ENCODE results near the gene CNOT1.
"Not testable (repeated sequence)": the region's sequence is repeated elsewhere in the genome, so short reads cannot be mapped to it uniquely, and the experiment has no call there.

Gene CNOT1

DNA sequence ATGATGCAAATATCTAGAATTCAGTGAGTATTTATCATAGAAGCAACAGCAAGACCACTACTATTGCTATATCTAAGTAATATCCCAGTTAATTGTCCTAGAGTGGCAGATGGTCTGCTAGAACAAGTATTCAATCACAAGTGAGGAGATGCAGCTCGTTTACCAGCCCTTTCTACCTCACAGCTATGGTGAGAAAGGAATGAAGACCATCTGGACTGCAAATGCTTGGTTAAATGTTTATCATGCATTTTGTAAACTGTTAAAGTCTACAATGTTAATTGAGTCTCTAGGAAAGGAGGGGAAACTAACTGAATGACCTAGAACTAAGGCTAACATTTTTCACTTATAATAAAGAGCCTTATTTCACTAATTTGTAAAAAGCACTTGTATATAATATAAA is 52.5 kb downstream of the CNOT1 start:
- DNase-seq: no peak

DNA sequence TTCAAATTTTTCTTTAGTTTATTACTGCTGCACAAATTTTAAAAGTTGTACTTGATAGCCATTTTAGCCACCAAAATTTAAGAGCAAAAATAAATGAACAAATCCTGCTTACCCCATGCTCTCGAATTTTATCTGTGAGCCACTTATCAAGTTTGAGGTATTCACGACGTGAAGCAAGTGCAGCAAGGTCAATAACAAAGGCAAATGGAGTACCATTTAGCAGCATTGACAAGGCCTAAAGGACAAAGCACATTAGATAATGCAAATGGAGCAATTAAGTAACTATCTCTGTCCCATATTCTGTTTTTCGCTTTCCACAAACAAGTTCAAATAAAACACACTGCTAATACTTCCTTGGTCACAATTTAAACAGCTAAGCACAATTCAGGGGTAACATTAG is 54.7 kb downstream of the CNOT1 start:
- DNase-seq: no peak

DNA sequence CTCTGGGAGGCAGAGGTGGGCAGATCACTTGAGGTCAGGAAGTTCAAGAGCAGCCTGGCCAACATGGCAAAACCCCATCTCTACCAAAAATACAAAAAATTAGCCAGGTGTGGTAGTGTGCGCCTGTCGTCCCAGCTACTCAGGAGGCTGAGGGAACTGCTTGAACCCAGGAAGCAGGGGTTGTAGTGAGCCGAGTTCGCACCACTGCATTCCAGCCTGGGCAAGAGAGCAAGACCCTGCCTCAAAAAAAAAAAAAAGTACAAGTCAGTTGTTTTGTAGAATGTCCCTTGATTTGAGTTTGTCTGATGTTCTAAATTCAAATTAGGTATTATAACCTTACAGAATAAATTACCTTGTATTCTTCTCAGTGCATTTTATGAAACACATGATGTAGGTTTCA is 63.9 kb downstream of the CNOT1 start:
- DNase-seq: not testable (repeated sequence)

DNA sequence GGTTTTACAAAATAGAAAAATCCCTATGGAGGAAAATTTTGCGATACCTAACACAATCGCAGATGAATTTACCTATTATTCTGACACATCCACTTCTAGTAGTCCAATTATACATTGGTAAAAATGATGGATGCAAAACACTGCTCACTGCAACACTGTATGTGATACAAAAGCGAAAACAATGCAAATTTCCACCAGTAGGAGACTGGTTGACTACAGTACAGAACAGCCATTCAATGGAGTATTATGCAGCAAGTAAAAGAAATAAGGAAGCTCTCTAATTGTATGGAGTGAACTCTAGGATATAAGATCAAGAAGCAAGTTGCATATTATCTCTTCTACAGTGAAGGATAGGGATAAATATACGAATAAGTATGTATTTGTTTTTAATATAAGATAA is 65.9 kb downstream of the CNOT1 start:
- no peak for DNase-seq

DNA sequence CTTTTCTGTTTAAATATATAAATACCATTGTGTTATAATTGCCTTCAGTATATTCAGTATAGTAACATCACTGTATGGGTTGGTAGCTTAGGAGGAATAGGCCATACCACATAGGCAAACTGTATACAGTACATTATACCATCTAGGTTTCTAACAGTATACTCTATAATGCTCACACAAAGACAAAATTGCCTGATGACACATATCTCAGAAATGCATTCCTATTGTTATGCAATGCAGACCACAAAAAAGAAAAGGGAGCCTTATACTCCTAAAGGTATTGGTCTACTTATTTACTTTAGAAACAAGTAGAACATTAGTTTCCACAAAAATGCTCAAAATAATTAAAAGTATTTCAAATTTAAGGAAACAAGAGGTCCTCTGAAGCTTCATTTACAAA is 66.4 kb downstream of the CNOT1 start:
- DNase-seq: no peak

DNA sequence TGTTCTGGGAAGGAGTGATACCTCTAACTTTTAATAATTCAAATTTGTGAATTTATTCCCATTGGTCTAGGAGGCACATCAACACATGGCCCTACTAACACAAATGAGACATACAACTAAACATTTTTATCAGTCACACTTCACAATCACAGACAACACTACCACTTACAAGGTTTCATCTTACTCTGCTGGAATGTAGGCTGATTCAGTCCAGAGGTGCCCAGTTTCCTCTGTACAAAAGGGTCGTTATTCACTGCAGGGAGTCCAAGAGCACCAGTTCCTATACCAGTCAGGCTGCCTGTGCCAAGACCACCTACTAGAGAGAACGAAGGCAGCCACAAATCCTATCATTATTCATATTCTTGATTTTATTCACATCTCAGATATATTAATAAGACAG is 72.9 kb downstream of the CNOT1 start:
- no peak for DNase-seq

DNA sequence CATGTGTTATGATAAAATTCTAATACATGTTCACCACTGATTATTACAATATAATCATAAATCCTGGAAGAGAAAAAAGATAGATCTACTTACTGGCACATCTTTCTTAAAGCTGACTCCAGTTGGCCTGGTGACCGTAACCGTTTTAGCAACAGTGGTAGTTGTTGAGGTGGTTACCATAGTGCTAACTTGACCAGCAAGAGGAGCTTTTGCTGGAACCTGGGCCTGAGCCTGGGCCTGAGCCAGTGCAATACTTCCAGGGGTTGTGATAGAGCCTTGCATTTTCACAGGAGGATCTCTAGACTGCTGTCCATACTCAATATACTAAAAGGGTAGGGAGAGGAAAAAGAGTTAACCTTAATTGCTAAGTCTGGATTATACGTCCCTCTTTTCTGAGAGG is 78.1 kb downstream of the CNOT1 start:
- no peak for DNase-seq

DNA sequence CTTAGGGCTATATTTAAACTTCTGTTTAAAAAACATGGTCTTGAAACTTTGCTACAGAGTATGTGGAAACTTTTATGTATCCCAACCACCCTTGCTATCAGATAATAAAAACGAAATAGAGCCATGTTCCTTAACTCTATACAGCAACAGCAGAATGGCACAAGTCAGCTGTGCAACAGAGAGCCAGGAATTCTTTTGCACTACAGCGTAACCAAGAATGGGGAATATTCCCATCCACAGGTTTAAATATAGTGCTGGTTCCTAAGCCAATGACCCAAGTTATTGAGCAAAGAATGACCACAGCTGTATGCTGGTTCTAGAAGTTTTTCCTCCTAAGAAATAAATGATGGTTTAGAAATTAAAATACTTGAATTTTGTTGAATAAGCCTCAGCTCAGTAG is 81.2 kb downstream of the CNOT1 start:
- DNase-seq: no peak

DNA sequence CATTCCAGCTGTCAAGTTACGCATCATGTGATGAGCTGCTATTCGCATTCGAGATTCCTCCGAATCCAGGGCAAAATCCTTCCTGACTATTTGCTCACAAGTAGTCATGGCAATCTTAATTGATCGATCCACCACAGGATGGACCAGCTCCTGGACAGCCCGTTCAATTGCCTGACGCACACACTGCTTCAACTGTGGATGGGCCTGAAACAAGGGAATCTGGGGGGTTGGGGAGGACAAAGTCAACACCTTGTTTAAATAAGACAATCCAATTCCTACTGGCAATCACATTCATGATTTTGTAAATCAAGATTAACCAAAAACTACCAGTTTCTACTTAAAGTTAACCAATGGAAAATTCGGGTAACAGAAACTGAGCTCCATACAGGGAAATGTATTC is 85.9 kb downstream of the CNOT1 start:
- no peak for DNase-seq

DNA sequence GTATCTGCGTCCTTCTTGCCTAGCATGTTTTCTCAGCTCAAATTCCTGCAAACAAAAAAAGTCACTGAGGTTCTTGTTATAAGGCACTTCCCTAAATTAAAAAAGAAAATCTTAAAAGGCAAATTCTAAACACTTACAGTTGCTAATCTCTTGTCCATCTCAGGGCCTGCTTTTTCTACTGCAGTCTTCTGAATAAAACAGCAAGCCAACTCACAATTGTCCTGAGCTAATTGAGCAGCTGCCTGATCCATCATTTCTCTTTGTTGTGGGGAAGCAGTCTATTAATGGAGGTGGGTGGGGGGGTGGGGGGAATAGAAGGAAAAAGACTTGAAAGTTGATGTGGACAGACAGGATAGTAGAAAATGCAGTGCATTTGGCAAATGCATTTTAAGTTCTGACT is 87.3 kb downstream of the CNOT1 start:
- DNase-seq: no peak

DNA sequence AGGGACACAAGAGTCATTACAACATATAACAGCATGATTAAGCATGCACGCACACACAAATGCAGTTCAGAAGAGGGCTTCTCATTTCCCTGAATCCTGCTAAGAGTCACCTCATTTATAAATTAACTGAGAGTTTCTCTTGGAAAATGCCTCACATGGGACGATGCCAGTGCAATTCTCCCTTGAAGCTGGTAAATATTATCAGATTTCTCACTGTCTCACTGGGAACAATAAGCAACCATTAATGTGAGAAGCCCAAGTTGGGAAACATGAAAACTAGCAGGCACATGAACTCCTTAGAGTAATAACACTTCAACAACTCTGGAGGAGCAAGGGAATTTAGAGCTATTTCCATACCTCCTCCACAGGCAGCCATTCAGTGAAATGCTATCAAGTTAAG is 87.9 kb downstream of the CNOT1 start:
- DNase-seq: no peak

DNA sequence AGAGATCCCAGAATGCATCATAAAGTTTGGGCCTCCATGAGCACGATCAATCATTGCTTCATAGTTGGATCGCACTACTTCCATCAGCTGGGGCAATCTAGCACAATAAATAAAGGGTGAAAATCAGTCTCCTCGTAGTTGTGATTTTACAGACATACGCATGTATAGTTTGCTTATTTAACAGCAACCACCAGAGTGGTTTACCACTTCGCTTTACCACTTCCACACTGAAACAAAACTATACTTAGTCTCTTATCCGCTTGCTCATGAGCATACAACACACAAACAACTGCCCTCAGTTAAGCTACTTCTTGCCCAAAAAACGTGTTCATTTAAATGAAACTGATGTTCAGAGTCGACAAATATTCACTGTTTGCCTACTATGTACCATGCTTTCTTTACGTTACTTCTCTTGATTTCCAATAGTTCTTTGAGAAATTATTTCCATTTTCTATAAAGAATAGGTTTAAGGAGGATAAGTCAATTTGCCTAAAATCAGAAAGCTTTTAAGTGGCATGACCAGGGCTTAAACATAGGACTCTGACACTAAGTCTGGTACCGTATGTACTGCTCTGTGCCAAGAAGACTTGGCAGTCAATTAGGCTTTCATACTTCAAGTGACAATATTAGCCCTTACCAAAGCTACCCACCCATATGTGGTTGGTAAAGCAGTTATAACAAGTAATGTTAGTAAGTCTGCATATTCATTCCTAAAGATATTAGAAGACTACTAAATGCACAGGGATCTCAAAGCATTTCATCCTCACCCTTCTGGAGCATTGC is 92.3 kb downstream of the CNOT1 start:
- DNase-seq: no peak

DNA sequence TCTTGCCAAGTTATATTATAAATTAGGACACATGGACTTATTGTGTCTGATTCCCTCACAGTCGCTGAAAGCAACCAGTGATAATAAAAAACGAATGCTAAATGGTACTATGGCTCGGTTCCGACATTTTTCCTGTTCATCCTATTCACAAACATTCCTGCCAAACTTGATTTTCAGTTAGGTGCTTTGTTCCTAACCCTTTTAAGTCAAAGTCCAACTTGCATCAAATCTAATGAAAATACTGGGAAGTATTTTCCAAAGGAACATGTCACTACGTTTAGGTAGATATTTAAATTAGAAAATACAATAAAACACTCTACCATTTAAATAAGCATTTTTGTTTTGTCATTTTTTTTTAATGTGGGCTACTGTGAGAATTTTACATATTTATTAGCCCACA is 93.3 kb downstream of the CNOT1 start:
- no peak for DNase-seq

DNA sequence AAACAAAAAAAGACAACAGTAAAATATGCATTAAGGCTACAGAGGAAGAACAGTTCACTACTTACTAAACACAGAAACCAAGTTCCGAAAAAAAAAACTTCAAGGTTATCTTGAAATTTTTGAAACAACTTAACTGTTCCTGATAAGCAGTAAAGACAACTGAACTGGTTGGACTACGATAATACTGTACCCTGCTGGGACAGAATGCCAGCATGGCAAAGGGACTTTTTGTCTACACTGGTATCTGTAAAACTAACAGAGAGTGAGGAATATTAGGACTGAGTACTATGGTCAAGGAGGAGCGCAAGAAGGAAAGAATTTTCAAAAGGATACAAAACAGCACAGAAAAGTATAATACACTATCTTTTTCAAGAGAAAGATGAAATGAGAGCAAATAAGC is 94.5 kb downstream of the CNOT1 start:
- DNase-seq: no peak

DNA sequence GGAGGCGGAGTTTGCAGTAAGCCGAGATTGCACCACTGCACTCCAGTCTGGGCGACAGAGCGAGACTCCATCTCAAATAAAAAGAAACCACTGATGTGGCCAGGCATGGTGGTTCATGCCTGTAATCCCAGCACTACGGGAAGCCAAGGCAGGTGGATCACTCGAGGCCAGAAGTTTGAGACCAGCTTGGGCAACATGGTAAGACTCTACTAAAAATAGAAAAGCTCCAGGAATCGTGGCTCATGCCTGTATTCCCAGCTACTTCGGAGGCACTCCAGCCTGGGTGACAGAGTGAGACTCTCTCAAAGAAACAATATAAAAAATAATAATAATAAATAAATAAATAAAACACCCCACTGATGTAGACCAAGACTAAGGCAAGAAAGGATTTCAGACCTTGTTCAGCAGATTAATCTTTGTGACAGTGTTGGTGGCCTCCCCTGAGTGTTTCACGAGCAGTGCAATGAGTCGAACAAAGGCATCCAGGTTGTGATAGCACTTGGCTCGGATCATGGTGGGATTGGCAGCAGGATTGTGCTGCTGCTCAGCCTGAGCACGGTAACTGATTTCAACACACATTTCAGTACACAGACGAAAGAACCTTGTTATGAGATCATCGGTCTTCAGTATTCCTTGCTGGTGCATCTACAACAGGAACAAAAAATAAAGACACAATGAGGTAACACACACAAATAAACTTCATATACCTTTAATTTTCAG is 95.7 kb downstream of the CNOT1 start:
- DNase-seq: no peak

DNA sequence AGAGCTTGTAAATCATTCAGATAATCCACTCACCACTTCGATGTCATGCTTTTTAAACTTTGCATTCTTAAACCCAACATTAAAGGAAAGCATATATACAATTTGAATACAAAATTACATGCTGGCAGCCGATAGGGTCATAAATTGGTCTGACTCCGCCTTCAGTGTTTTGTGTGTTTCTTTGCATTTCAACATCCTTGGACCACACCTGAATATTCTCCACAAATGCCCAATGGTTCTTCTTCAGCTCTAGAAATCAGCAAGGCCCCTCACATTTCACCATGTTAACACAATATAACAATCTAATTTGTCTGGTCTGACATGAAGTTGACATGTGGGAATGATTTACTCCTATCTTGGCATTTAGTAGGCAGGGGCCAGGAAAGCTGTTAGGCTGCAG is 97.2 kb downstream of the CNOT1 start:
- DNase-seq: no peak

DNA sequence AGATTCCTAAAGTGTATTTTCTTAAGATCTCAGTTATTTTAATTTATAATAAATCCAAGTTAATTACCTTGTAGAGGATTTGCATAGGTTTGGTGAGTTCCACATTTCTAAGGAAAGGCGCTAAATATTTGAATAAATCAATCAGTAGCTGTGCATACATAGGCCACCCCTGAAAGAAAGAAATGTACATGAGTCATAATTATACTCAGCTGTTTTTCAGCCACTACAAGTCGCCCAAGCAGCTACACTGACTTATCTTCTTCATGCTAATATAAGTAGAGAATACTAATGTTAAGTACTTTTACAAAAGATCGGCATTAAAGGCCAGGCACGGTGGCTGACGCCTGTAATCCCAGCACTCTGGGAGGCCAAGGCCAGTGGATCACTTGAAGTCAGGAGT is 99.4 kb downstream of the CNOT1 start:
- no peak for DNase-seq

DNA sequence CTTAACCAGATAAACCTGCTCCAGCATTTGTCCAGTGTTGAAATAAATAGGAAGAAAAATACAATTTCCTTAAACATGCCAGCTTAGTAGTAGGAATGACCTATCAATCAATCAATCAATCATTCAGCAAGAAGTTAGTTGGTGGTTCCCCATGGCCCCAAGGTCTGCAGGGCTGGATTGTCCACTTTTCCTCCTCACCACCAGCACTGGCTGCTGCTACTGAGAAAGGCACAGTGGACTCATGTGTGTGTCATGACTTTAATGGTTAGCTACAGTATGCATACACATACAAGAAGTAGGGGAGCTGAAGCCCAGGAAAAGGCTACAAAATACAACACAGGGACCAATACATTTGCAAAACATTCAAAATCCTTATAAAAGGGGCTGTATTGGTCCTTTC is 109.9 kb downstream of the CNOT1 start:
- DNase-seq: no peak

DNA sequence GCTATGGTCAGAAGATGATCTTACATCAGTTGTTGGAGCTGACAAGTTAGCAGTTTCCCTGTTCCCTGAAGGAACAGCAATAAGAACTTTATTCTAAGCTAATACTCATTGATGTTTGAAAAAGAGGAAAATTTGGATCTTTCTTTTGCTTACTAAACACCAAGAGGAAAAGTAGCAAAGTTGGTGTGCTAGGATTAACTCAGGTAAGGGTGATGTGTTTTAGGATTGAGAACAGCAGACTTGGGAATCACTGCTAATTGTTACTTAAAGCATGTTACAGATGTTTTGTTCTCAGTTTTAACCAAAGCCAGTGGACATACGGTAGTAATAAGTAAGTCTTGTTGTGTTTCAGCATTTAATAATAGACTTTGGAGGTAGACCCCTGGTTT is 110.7 kb downstream of the CNOT1 start:
- no peak for DNase-seq

DNA sequence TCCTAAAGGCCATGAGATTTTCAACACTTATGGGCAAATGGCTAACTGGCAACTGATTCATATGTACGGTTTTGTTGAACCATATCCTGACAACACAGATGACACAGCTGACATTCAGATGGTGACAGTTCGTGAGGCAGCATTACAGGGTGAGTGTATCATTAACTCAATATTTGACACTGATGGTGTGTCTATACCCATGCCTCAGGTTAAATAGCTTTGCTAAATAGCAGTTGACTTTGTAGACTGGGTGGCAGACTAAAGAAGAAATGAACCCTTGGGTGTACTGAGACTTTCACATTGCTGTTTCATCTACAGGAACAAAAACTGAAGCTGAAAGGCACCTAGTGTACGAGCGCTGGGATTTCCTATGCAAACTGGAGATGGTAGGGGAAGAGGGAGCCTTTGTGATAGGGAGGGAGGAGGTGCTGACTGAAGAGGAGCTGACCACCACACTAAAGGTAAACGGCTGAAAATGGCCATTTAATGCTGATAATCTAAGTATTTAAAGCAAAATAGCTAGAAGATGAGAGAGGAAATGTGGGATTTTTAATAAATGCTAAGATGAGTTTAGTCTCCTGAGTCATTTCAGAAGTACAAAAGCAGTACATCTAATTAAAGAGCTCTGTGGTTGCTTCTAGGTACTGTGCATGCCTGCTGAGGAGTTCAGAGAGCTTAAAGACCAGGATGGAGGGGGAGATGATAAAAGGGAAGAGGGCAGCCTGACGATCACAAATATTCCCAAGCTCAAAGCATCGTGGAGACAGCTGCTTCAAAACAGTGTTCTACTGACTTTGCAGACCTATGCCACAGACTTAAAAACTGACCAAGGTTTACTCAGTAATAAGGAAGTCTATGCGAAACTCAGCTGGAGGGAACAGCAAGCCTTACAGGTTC is 111.3 kb downstream of the CNOT1 start:
- DNase-seq: no peak

DNA sequence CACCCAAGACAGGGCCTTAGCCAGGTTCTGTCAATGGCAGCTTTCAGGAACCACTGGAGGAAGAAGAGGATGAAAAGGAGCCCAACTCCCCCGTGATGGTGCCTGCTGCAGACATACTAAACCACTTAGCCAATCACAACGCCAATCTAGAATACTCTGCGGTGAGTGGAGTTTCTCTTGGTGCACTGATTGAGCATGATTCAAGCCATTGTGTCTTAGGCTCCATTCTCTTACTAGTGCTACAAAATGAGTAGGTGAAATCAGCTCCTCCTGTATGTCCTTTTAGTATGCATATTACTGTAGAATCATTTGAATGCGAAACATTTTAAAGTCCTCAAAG is 112.9 kb downstream of the CNOT1 start:
- peak in 1 of 2 experiments; percentile 24 for DNase-seq

DNA sequence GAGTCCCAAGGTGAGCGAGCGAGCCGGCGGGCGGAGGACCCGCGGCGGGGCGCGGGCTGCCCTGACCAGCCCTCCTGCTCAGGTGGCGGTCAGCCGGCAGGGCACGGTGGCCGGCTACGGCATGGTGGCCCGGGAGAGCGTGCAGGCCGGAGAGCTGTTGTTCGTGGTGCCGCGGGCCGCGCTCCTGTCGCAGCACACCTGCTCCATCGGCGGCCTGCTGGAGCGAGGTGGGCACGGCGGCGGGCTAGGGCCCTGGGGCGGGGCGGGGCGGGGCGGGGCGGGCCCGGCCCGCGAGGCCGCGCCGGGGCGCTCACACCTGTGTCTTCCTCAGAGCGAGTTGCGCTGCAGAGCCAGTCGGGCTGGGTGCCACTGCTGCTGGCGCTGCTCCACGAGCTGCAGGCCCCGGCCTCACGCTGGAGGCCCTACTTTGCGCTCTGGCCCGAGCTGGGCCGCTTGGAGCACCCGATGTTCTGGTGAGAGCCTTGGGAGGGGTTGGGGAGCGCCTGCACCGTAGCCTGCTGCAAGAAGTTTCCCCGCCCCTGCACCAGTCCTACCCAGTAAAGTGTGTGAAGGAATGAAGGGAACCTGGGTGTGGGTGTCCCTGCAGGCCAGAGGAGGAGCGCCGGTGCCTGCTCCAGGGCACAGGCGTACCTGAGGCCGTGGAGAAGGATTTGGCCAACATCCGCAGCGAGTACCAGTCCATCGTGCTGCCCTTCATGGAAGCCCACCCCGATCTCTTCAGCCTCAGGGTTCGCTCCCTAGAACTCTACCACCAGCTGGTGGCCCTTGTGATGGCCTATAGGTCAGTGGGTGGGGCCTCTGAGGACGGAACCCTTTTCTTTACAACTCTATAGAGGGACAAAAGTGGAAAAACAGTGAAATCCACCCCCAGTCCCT is 113.5 kb downstream of the CNOT1 start:
- DNase-seq: peak; percentile 67 to 73
